BE2C (cell line): ENCODE measurements around the gene BRIP1.

Source experiments
- DNase-seq: peaks from one replicate; pipeline ENCODE4 v3.0.0-alpha.2; 2020
- H3K27me3 ChIP-seq: fragments of 250-450 bp; sonication (Bioruptor Pico); 2 replicates; pipeline ENCODE4 v1.5.1; 2020; ENCODE audit warnings: mild to moderate bottlenecking
- H3K36me3 ChIP-seq: fragments of 250-450 bp; sonication (Bioruptor Pico); 2 replicates; pipeline ENCODE4 v1.5.1; 2020; ENCODE audit warnings: mild to moderate bottlenecking
- H3K4me1 ChIP-seq: fragments of 250-450 bp; sonication (Bioruptor Pico); 2 replicates; pipeline ENCODE4 v1.5.1; 2020
- H3K4me3 ChIP-seq: 2 replicates; pipeline ENCODE4 v1.5.1; 2011; ENCODE audit warnings: low read depth, low read length
- H3K9me3 ChIP-seq: fragments of 250-450 bp; sonication (Bioruptor Pico); 2 replicates; pipeline ENCODE4 v1.5.1; 2020
- CTCF ChIP-seq: IDR thresholded peaks from 2 replicates; pipeline ENCODE4 v1.5.1; 2012; ENCODE audit warnings: mild to moderate bottlenecking, low read depth, low read length

BRIP1 gene

GRCh38 chr17:61744804-61745203, 118.5 kb downstream of the BRIP1 start:
- no peak for TF ChIP-seq CTCF
- Histone ChIP-seq H3K9me3 (no peaks in the 10 kb centered on the region), H3K36me3 (no peaks in the 10 kb centered on the region), H3K4me1 (no peaks in the 10 kb centered on the region), H3K27me3 (no peaks in the 10 kb centered on the region), H3K4me3 (no peak overlapping the region)
- DNase-seq = no peak

- Histone ChIP-seq H3K27me3 (no peaks in the 10 kb centered on the region), H3K4me3 (no peak overlapping the region), H3K9me3 (no peaks in the 10 kb centered on the region), H3K4me1 (no peaks in the 10 kb centered on the region), H3K36me3 (no peaks in the 10 kb centered on the region)
- TF ChIP-seq CTCF = no peak
- DNase-seq = no peak
Measured at GRCh38 chr17:61744252-61744651, 119.1 kb downstream of the BRIP1 start.

DNA sequence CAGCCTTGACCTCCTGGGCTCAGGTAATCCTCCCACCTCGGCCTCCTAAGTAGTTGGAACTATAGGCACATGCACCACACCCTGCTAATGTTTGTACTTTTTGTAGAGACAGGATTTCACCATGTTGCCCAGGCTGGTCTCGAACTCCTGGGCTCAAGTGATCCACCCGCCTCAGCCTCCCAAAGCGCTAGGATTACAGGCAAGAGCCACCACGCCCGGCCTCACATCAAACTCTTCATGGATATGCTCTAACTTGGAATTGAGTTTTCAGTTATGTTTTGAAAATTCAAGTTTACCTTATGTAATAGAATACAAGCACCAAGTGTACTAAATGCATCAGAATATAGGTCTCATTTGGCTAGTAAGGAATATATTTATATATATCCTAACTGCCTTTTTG, 119.6 kb downstream of the BRIP1 start:
- Histone ChIP-seq H3K4me3 (no peak overlapping the region), H3K36me3 (no peaks in the 10 kb centered on the region), H3K4me1 (no peaks in the 10 kb centered on the region), H3K9me3 (no peaks in the 10 kb centered on the region), H3K27me3 (no peaks in the 10 kb centered on the region)
- no peak for DNase-seq
- TF ChIP-seq CTCF = no peak

DNA sequence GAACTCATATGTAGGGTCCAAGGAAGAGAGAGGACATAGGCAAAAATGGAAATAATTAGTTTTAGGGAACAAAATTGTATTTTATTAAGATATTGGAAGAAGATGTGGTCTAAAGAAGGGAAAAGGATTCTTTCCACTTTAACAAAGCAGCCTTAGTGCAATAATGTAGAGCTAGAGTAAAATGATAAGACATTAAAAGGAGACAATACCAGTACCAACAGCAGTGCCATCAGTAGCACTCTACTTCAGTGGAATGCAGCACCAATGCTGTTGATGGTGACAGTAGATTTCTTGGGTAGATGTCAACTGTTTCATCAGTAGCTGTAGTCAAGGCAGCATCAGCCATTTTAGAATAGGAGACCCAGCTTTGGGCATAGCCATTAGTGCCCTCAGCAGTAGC, 124.3 kb downstream of the BRIP1 start:
- no peaks in the 10 kb centered on the region for H3K4me1 ChIP-seq
- H3K4me3 ChIP-seq = no peak overlapping the region
- no peak for DNase-seq
- no peaks in the 10 kb centered on the region for H3K9me3 ChIP-seq
- no peaks in the 10 kb centered on the region; the same call in 1 of the 2 replicates for H3K36me3 ChIP-seq
- no peaks in the 10 kb centered on the region for H3K27me3 ChIP-seq
- TF ChIP-seq CTCF = no peak

- H3K36me3 ChIP-seq = no peaks in the 10 kb centered on the region; the same call in 1 of the 2 replicates
- H3K9me3 ChIP-seq = no peaks in the 10 kb centered on the region
- H3K27me3 ChIP-seq = no peaks in the 10 kb centered on the region
- H3K4me1 ChIP-seq = no peaks in the 10 kb centered on the region
- H3K4me3 ChIP-seq = no peak overlapping the region
- no peak for DNase-seq
- no peak for TF ChIP-seq CTCF
Measured at GRCh38 chr17:61738249-61738648, 125.1 kb downstream of the BRIP1 start.

DNA sequence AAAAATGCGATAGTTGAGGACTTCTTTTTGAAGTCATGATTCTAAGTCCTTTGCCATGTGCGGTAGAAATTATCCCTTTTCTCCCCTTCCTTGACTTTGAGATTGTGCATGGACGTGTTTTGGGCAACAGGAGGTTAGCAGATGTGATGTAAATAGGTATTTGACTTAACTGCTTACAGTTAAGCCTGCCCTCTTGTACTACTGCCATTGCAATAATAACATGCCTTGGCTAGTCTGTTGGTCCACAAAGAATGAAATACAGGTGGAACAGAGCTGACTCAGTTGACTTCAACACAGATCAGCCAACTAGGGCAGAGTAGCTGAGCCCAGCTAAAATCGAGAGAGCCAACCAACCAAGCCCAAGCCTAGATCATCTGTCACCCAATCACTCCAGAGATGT, 125.5 kb downstream of the BRIP1 start:
- no peaks in the 10 kb centered on the region; the same call in 1 of the 2 replicates for H3K36me3 ChIP-seq
- no peak for TF ChIP-seq CTCF
- H3K4me3 ChIP-seq = no peak overlapping the region
- H3K27me3 ChIP-seq = no peaks in the 10 kb centered on the region
- H3K9me3 ChIP-seq = no peaks in the 10 kb centered on the region
- no peak for DNase-seq
- no peaks in the 10 kb centered on the region for H3K4me1 ChIP-seq
